A673 (cell line): ENCODE results near the gene GRID2. TPM values are rescaled to one million over a fixed set of nuclear protein-coding genes. Genes with fewer than 3 reads are reported as not detected.

Source experiments
- BruUV-seq: library from RNA; stranded (reverse); fragments of 400-500 nt; replicated peaks from 2 replicates; lab custom pipeline; 2021; lab: Mats Ljungman, UMichigan
- CTCF ChIA-PET: fragments of 300-600 bp; sonication (Branson Sonifier 250); formaldehyde crosslinking; loops from one replicate; lab custom pipeline; 2022; ENCODE audit warnings: antibody characterized with exemption; lab: Charles Lee
- POLR2A ChIA-PET: fragments of 300-600 bp; sonication (Branson Sonifier 250); formaldehyde crosslinking; loops from one replicate; lab custom pipeline; 2022; ENCODE audit warnings: antibody characterized with exemption; ENCODE audit not compliant: low non-redundant PET; lab: Charles Lee
- DNase-seq: peaks from one replicate; pipeline ENCODE4 v3.0.0-alpha.2; 2015; ENCODE audit warnings: low spot score
- H3K27ac ChIP-seq: fragments of 200-600 bp; sonication (generic); 2 replicates; pipeline ENCODE4 v1.5.1; 2016; ENCODE audit warnings: mixed run types, low read depth, mild to moderate bottlenecking, mixed read lengths, antibody characterized with exemption, low read length; ENCODE audit not compliant: poor library complexity, severe bottlenecking
- H3K27me3 ChIP-seq: fragments of 200-600 bp; sonication (generic); replicated peaks from 2 replicates; pipeline ENCODE4 v1.6.1; 2017; ENCODE audit warnings: mixed run types, low read depth, mild to moderate bottlenecking, mixed read lengths, antibody characterized with exemption, low read length; ENCODE audit not compliant: insufficient read depth, poor library complexity
- H3K36me3 ChIP-seq: fragments of 200-600 bp; sonication (generic); 2 replicates; pipeline ENCODE4 v1.6.1; 2016; ENCODE audit warnings: mixed run types, mild to moderate bottlenecking, mixed read lengths, antibody characterized with exemption, low read length; ENCODE audit not compliant: insufficient read depth, poor library complexity, severe bottlenecking
- H3K4me1 ChIP-seq: fragments of 200-600 bp; sonication (generic); 2 replicates; pipeline ENCODE4 v1.6.1; 2017; ENCODE audit warnings: mixed run types, mild to moderate bottlenecking, mixed read lengths, antibody characterized with exemption, low read length; ENCODE audit not compliant: insufficient read depth, poor library complexity, severe bottlenecking
- H3K4me3 ChIP-seq: fragments of 200-600 bp; sonication (generic); 2 replicates; pipeline ENCODE4 v1.5.1; 2016; ENCODE audit warnings: low read depth, mixed run types, mild to moderate bottlenecking, mixed read lengths, low read length; ENCODE audit not compliant: poor library complexity, severe bottlenecking
- H3K9me3 ChIP-seq: fragments of 200-600 bp; sonication (generic); 2 replicates; pipeline ENCODE4 v1.6.1; 2016; ENCODE audit warnings: mixed run types, low read depth, mild to moderate bottlenecking, mixed read lengths, antibody characterized with exemption, low read length; ENCODE audit not compliant: poor library complexity, severe bottlenecking
- CTCF ChIP-seq: fragments of 300-800, 200-600 bp; sonication (generic); conservative IDR thresholded peaks from 2 replicates; pipeline ENCODE4 v1.5.1; 2017; ENCODE audit warnings: low read depth, mild to moderate bottlenecking, antibody characterized with exemption, low read length, moderate library complexity, mixed read lengths
- EZH2 ChIP-seq: fragments of 200-600 bp; sonication (generic); IDR thresholded peaks from 2 replicates; pipeline ENCODE4 v1.6.1; 2017; ENCODE audit warnings: borderline replicate concordance, low read depth, mild to moderate bottlenecking, mixed read lengths, antibody characterized with exemption, low read length; ENCODE audit not compliant: poor library complexity, severe bottlenecking
- intact Hi-C: fragments of 100-400 bp; cut with micrococcal nuclease; formaldehyde crosslinking; loops from one replicate; pipeline ENCODE4 v1.10.0; 2022; ENCODE audit not compliant: unreplicated experiment
- total RNA-seq: library from RNA; stranded (reverse); gene quantifications from 2 replicates; pipeline ENCODE4 v1.2.3, GENCODE V29; 2021

The GRID2 gene
- total RNA-seq, 1 experiment from 2014 or later, result not detected

DNA sequence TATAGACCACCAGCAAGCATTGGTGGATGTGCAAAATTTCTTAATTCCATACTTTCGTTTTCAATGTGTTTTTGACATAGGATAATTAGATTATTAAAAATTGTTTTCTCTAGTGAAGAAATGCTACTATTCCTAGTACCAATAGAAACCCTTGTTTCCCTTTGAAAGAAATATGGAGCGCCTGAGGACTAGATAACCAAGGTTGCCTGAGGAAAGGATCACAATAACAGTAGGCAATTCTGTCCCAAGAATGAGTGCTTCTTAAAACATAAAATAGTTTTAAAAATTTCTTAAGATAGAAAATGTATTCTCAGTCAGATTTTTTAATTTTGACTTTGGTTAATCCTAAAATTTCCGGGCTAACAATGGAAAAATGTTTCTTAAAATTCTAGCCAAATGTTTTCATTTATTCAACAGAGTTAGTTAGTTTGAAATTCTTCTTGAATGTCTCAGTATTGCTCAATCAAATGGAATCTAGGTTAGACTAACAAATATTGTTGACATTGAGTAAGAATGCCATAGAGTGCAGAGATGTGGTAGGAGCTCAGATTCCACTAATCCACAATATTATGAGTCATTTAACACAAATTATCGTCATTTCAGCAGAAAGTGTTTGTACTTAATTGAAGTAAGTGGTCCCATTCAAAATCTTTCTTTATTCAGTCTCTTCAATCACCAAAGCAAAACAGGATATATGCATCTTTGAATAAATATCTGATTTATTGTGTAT lies 666.0 kb downstream of the GRID2 start:
- Histone ChIP-seq H3K27me3 (no peaks in the 10 kb centered on the region), H3K4me3 (no peak overlapping the region), H3K27ac (no peak overlapping the region), H3K9me3 (no peaks in the 10 kb centered on the region), H3K4me1 (peaks cover 14% of the 10 kb centered on the region), H3K36me3 (no peaks in the 10 kb centered on the region)
- intact Hi-C loops, result no loop called here
- ChIA-PET POLR2A (no interaction called here), CTCF (interaction anchor here (0.5 kb wide), 1 partner anchor 563 kb away, joined by 4 read pairs; no protein-coding TSS in a partner anchor)
- BruUV-seq, result no TSS peak
- no peak for TF ChIP-seq EZH2
- no peak for TF ChIP-seq CTCF
- DNase-seq, result peak; percentile 43

DNA sequence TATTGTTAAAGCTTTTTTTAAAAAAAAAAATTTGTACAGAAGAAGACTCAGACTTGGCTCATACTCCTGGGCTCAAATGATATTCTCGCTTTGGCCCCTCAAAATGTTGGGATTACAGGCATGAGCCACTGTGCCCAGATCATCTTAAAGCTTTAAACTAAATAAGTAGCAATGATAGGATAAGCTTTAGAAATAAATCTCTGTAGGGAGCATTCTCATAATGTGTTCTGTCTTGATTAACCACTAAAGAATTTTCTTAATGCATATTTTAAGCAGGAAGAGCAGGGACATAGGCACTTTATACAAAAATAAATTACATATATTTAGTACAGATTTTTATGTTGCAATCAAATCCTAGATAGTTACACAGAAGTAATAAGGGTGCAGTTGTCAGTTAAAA lies 667.2 kb downstream of the GRID2 start:
- Histone ChIP-seq H3K27ac (no peak overlapping the region), H3K4me3 (no peak overlapping the region), H3K4me1 (peaks cover 14% of the 10 kb centered on the region), H3K9me3 (no peaks in the 10 kb centered on the region), H3K27me3 (no peaks in the 10 kb centered on the region), H3K36me3 (no peaks in the 10 kb centered on the region)
- BruUV-seq, result no TSS peak
- intact Hi-C loops, result no loop called here
- DNase-seq, result peak; percentile 7
- ChIA-PET POLR2A (no interaction called here), CTCF (interaction anchor here (0.6 kb wide), 1 partner anchor 84 kb away, joined by 3 read pairs; no protein-coding TSS in a partner anchor)
- no peak for TF ChIP-seq EZH2
- TF ChIP-seq CTCF, result no peak

- H3K36me3 ChIP-seq, result no peaks in the 10 kb centered on the region
- intact Hi-C loops, result no loop called here
- no peaks in the 10 kb centered on the region for H3K27me3 ChIP-seq
- no peaks in the 10 kb centered on the region for H3K4me1 ChIP-seq
- ChIA-PET POLR2A (no interaction called here), CTCF (no interaction called here)
- no peak overlapping the region for H3K4me3 ChIP-seq
- no peak for TF ChIP-seq CTCF
- TF ChIP-seq EZH2, result no peak
- no peaks in the 10 kb centered on the region for H3K9me3 ChIP-seq
- DNase-seq, result no peak
- no peak overlapping the region for H3K27ac ChIP-seq
- no TSS peak for BruUV-seq
These were observed 684.5 kb downstream of the GRID2 start for GRCh38 chr4:92988301-92988700.
